Measurements from ENCODE around the gene MBD3. TPM values are rescaled to one million over a fixed set of nuclear protein-coding genes. Genes with fewer than 3 reads are reported as not detected.

The MBD3 gene
- total RNA-seq, 4 donors from 2014 or later: 61.4 to 121 (median 68.7) TPM

GRCh38 chr19:1591421-1592023 is 1.1 kb downstream of the MBD3 start:
- Histone ChIP-seq H3K27me3 (no peaks in the 10 kb centered on the region), H3K9me3 (no peaks in the 10 kb centered on the region), H3K4me3 (peak overlapping the region; percentile 87 to 96 (median 92)), H3K4me1 (peaks cover 18 to 31% (median 26%) of the 10 kb centered on the region in 4 donors), H3K36me3 (peaks cover 0 to 6% (median 3%) of the 10 kb centered on the region in 4 donors), H3K27ac (peak overlapping the region; percentile 97 to 99 (median 98))
- WGBS, 2 donors (ENCODE audit: low coverage in 1 of 2): 1% methylated on average over 15 to 28 of the region's 31 CpGs
- intact Hi-C loops (cut with DNase I; ENCODE audit: low total_unique reads): no loop called here
- no peak for TF ChIP-seq POLR2A (IDR thresholded peaks at IDR 0.05)
- DNase-seq: no peak
- in situ Hi-C loops (cut with MboI; ENCODE audit: low pct_ligation_motif_present in 1 of 4, low pct_unique_long_range_greater_than_20kb in 1 of 4, low sequenced_read_pairs in 3 of 4): no loop called here

- DNase-seq: peak; percentile 32
- 11 to 12% methylated on average over 2 to 10 of the region's 10 CpGs for WGBS, 2 donors (ENCODE audit: low coverage in 1 of 2)
- Histone ChIP-seq H3K27me3 (no peaks in the 10 kb centered on the region), H3K27ac (peak overlapping the region; percentile 97 to 99 (median 98)), H3K9me3 (no peaks in the 10 kb centered on the region), H3K36me3 (no peaks in the 10 kb centered on the region), H3K4me3 (peak overlapping the region in 3 of 4 donors; percentile 87 to 96 (median 96)), H3K4me1 (peaks cover 18 to 31% (median 26%) of the 10 kb centered on the region in 4 donors)
- intact Hi-C loops (cut with DNase I; ENCODE audit: low total_unique reads): no loop called here
- TF ChIP-seq POLR2A (IDR thresholded peaks at IDR 0.05): no peak
- TF ChIP-seq CTCF (IDR thresholded peaks at IDR 0.05): peak in 1 of 5 experiments; percentile 10
- in situ Hi-C loops (cut with MboI; ENCODE audit: low pct_ligation_motif_present in 1 of 4, low pct_unique_long_range_greater_than_20kb in 1 of 4, low sequenced_read_pairs in 3 of 4): no loop called here
These were observed 1.8 kb downstream of the MBD3 start for GRCh38 chr19:1590641-1591397.

GRCh38 chr19:1587872-1588271 is 4.8 kb downstream of the MBD3 start:
- peaks cover 0 to 9% (median 0%) of the 10 kb centered on the region in 4 donors for H3K36me3 ChIP-seq
- whole genome bisulfite sequencing, 2 donors (ENCODE audit: low coverage in 1 of 2): 69% methylated on average over 9 of the region's 9 CpGs; no CpG with 5 or more reads in 1 of the 2 donors
- H3K27ac ChIP-seq: no peak overlapping the region
- TF ChIP-seq CTCF (IDR thresholded peaks at IDR 0.05): no peak
- TF ChIP-seq POLR2AphosphoS5 (IDR thresholded peaks at IDR 0.05): no peak
- no peak for TF ChIP-seq POLR2A (IDR thresholded peaks at IDR 0.05)
- TF ChIP-seq EP300 (IDR thresholded peaks at IDR 0.05; ENCODE audit: low read depth): no peak
- H3K9me3 ChIP-seq: no peaks in the 10 kb centered on the region
- intact Hi-C loops (cut with DNase I; ENCODE audit: low total_unique reads) (no loop called here), in situ Hi-C loops (cut with MboI; ENCODE audit: low pct_ligation_motif_present in 1 of 4, low pct_unique_long_range_greater_than_20kb in 1 of 4, low sequenced_read_pairs in 3 of 4) (no loop called here)
- H3K4me3 ChIP-seq: no peak overlapping the region
- no peaks in the 10 kb centered on the region for H3K27me3 ChIP-seq
- peaks cover 12 to 22% (median 19%) of the 10 kb centered on the region in 4 donors for H3K4me1 ChIP-seq
- DNase-seq: no peak

GRCh38 chr19:1585243-1585580 is 7.5 kb downstream of the MBD3 start:
- no peaks in the 10 kb centered on the region for H3K9me3 ChIP-seq
- H3K4me3 ChIP-seq: no peak overlapping the region
- no peak overlapping the region for H3K27ac ChIP-seq
- WGBS, 2 donors (ENCODE audit: low coverage in 1 of 2): 90% methylated on average over 13 of the region's 13 CpGs; no CpG with 5 or more reads in 1 of the 2 donors
- in situ Hi-C loops (cut with MboI; ENCODE audit: low pct_ligation_motif_present in 1 of 4, low pct_unique_long_range_greater_than_20kb in 1 of 4, low sequenced_read_pairs in 3 of 4): no loop called here
- peaks cover 0 to 7% (median 2%) of the 10 kb centered on the region in 4 donors for H3K4me1 ChIP-seq
- H3K27me3 ChIP-seq: no peaks in the 10 kb centered on the region
- DNase-seq: no peak
- intact Hi-C loops (cut with DNase I; ENCODE audit: low total_unique reads): no loop called here
- peaks cover 0 to 23% (median 9%) of the 10 kb centered on the region in 4 donors for H3K36me3 ChIP-seq
- TF ChIP-seq POLR2A (IDR thresholded peaks at IDR 0.05) (no peak), POLR2AphosphoS5 (IDR thresholded peaks at IDR 0.05) (no peak)

- peaks cover 0 to 2% (median 0%) of the 10 kb centered on the region in 4 donors for H3K4me1 ChIP-seq
- 94 to 95% methylated on average over 7 to 80 of the region's 87 CpGs for WGBS, 2 donors (ENCODE audit: low coverage in 1 of 2)
- peaks cover 0 to 27% (median 10%) of the 10 kb centered on the region in 4 donors for H3K36me3 ChIP-seq
- in situ Hi-C loops (cut with MboI; ENCODE audit: low pct_ligation_motif_present in 1 of 4, low pct_unique_long_range_greater_than_20kb in 1 of 4, low sequenced_read_pairs in 3 of 4): no loop called here
- H3K27me3 ChIP-seq: no peaks in the 10 kb centered on the region
- no peak for DNase-seq
- H3K4me3 ChIP-seq: no peak overlapping the region
- H3K9me3 ChIP-seq: no peaks in the 10 kb centered on the region
- H3K27ac ChIP-seq: no peak overlapping the region
- intact Hi-C loops (cut with DNase I; ENCODE audit: low total_unique reads): no loop called here
- no peak for TF ChIP-seq POLR2A (IDR thresholded peaks at IDR 0.05)
- TF ChIP-seq CTCF (IDR thresholded peaks at IDR 0.05): no peak
- no peak for TF ChIP-seq POLR2AphosphoS5 (IDR thresholded peaks at IDR 0.05)
- TF ChIP-seq EP300 (IDR thresholded peaks at IDR 0.05; ENCODE audit: low read depth): no peak
These were observed 8.0 kb downstream of the MBD3 start for GRCh38 chr19:1584500-1585242.

Data from transverse colon (tissue), 4 donors.